GM12801 (cell line): ENCODE measurements around the gene FAM228B.

Experiments used
- TF ChIP-seq, protein P1 (sequence below): IDR thresholded peaks from one replicate; pipeline ENCODE4 v1.5.1; 2011; ENCODE audit warnings: control low read depth; ENCODE audit not compliant: insufficient read length; ENCODE audit errors: extremely low read depth

The FAM228B gene

DNA sequence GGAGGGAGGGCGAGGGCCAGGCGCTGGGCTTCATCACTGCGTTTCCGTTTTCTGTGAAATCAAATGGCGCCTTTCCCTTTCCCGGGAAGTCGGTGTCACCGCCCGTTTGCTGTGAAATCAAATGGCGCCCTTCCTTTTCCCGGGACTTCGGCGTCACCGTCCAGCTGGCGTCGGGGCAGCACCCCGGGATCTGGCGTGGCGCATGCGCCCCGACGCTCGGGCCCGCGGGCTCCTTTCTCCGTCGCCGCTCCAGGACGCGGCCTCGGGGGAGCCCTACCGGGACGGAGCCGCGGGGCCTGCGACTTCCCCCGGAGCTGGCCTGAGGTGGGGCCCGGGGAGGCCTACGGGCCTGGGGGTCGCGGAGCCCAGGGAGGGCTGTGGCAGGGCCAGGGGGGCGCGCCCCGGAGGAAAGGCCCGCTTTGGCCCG lies 51.6 kb downstream of the FAM228B start, which contains the start of gene FAM228A:
Gene FAM228A, plus strand, starts transcription at position 203 of the 427 bp plus-strand sequence. CDS start 428 bp downstream, outside the sequence.
- TF ChIP-seq, protein P1, sequence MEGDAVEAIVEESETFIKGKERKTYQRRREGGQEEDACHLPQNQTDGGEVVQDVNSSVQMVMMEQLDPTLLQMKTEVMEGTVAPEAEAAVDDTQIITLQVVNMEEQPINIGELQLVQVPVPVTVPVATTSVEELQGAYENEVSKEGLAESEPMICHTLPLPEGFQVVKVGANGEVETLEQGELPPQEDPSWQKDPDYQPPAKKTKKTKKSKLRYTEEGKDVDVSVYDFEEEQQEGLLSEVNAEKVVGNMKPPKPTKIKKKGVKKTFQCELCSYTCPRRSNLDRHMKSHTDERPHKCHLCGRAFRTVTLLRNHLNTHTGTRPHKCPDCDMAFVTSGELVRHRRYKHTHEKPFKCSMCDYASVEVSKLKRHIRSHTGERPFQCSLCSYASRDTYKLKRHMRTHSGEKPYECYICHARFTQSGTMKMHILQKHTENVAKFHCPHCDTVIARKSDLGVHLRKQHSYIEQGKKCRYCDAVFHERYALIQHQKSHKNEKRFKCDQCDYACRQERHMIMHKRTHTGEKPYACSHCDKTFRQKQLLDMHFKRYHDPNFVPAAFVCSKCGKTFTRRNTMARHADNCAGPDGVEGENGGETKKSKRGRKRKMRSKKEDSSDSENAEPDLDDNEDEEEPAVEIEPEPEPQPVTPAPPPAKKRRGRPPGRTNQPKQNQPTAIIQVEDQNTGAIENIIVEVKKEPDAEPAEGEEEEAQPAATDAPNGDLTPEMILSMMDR: no peak

DNA sequence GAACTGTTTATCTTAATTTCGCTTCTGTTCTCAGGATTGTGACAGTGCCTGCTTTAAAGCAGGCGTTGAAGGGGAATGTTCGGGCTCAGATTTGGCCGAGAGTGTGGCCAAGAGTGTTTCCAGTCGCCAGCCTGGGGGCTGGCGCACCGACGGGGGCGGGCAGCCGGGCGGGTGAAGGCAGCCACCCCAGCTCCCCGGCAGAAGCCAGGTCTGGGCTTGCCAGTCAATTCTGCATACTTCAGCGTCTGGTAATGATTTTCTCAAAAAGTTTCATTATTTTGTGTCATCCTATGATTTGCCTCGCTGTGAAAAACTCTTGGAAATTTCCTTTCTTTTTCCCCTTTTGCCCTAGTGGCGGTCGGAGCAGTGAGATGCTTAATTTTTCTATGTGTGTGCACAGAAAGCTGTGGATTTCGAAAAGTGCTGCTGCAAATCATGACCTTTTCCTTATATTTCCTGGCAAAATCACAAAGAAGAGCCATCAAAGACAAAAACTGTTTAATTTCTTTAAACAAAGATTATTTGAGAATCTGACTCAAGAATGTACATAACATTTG lies 52.4 kb downstream of the FAM228B start:
- TF ChIP-seq, protein P1: no peak

DNA sequence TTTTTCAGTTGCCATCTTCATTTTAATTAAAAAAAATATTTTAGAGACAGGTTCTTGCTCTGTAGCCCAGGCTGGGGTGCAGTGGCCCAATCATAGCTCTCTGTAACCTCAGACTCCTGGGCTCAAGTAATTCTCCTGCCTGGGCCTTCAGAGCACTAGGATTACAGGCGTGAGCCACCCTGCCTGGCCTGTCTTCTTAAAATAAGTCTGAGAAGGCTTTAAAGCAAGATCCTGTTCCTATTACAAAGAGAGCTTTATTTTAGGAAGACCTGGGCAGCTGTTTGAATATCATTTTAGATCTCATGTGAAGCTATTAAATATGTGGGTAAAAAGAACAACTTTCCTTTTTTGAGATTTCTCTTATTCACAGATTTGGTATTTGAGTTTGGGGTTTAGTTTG lies 53.1 kb downstream of the FAM228B start:
- TF ChIP-seq, protein P1: no peak

DNA sequence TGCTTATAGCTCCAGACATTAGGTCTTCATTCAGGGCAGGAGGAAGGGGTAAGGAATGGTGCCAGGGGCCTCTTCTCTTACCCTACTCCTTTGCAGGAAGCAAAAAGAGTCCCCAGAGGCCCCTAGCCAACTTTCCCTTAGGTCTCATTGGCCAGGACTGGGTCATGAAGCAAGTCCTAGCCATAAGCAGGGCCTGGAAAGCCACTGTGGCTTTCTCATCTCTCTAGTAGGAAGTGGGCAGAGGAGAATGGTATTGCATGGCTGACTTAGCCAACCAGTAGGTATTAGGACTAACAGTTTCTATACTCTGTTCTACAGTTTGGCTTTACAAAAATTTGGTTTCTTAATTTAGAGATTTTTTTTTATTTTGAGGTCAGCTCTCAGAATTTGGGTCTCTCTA lies 56.4 kb downstream of the FAM228B start:
- TF ChIP-seq, protein P1: no peak

DNA sequence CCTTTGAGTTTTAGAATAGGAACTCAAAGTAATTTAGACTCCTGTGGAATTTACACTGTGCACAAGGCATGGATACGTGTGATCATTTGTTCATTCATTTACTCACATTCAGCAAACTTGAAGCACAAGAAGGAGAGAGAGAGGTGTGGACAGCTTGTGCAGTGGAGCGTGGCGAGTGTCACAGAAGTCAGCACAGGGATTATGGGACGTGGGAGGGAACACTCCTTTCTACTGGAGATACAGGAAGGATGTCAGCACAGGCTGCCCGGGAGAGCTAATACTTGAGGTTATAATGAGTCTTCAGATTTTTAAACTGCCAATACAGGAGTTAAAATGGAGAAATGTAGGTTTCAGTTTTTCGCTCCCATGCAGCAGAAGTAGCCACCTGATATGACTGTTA lies 58.6 kb downstream of the FAM228B start:
- TF ChIP-seq, protein P1: no peak

DNA sequence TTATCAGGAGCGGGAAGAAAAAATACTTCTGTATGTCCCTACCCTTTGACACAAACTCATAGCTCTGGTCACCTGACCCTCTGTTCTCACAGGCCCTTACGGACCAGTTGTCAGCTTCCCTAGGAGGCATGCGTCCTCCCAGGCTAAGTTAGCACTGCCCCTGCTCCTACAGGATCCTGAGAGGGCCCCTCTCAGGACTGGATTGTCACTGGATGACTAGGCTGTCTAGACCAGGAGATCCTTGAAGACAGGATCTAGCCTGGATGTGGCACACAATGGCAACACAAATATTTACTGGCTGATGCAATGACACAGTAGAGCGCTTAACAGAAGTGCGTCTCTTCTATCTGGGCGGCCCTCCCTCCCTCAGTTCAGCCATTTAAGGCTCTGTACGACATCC lies 59.2 kb downstream of the FAM228B start:
- TF ChIP-seq, protein P1: no peak

DNA sequence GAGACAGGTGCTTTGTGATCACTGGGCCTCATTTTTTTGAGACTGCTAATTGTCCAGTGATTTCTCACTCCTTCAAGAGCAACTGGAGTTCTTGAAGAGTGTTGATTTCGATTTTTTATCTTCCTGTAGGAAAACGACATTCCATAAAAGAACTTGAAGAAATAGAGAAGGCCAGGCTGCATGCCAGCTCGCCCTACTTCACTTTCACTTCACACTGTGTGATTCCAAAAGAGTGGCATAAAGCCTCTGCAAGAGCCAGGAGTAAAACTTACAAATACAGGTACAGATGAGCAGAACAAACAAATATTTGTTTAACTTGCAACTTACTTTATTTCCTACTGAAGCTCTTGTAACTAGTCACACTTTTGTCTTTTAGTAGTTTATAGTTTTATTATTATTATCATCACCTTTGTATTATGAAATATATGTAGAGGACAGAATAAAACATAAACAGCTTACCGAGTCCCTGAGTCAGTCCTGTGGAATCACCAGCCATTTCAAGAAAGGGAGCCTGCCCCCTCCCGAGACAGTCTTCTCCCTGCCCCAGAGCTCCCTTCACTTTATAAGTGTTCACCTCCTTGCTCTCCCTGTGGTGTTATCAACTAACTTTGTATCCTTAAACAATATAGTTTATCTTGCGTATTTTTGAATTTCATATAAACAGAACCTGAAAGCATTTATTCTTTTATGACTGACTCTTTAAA lies 60.2 kb downstream of the FAM228B start:
- TF ChIP-seq, protein P1: no peak
